K562 (cell line): ENCODE results near the gene SMC4. TPM values are rescaled to one million over a fixed set of nuclear protein-coding genes. Genes with fewer than 3 reads are reported as not detected.

Experiments used
- ATAC-seq: fragments of 200-7000 bp; cut with Tn5 transposase; 3 replicates; pipeline ENCODE4 v1.9.1; 2020; ENCODE audit warnings: moderate library complexity
- BruUV-seq: library from RNA; stranded (reverse); fragments of 400-500 nt; replicated peaks from 2 replicates; lab custom pipeline; 2021; lab: Mats Ljungman, UMichigan
- CTCF ChIA-PET: fragments of 300-600 bp; formaldehyde crosslinking; extraction: SDS; loops from one replicate; lab custom pipeline; 2021; ENCODE audit warnings: low intra/inter-chr PET ratio; lab: Yijun Ruan, JAX
- POLR2A ChIA-PET: fragments of 300-600, 350-650 bp; sonication (Branson Sonifier 250); formaldehyde crosslinking; extraction: SDS; loops from one replicate; lab custom pipeline; 2021; ENCODE audit warnings: antibody characterized with exemption, inconsistent platforms; lab: Yijun Ruan, JAX
- DNase-seq, 4 experiments: peaks; one replicate each; pipeline versions ENCODE4 v3.0.0 to v3.0.0-alpha.2; 2011 to 2018; ENCODE audit warnings: low spot score in 3 of 4, mixed read lengths in 3 of 4; ENCODE audit errors: extremely low read depth in 1 of 4
- FAIRE-seq: peaks from 2 replicates; lab custom pipeline; 2011; peaks lifted over from hg19 to GRCh38; lab: Jason Lieb, UNC
- H2AFZ ChIP-seq: 2 replicates; pipeline ENCODE4 v1.6.0; 2011; ENCODE audit warnings: low read depth, low read length, control low read depth, inconsistent platforms
- H3K27ac ChIP-seq: fragments of 200-600 bp; 3 replicates; pipeline ENCODE4 v1.8.0; 2011; ENCODE audit warnings: low read depth, mild to moderate bottlenecking, control low read depth, inconsistent platforms, low read length, moderate library complexity, mixed read lengths; ENCODE audit errors: extremely low read depth
- H3K27me3 ChIP-seq, 2 experiments: fragments of 300-600 bp in 1 of 2; 2 replicates in 1 of 2; 3 replicates in 1 of 2; pipeline versions ENCODE4 v1.6.0 to v1.8.0; 2011; ENCODE audit warnings: inconsistent platforms in 2 of 2, low read length in 2 of 2, mild to moderate bottlenecking in 1 of 2, mixed read lengths in 1 of 2, moderate library complexity in 1 of 2; ENCODE audit not compliant: control insufficient read depth in 2 of 2, insufficient read depth in 2 of 2
- H3K36me3 ChIP-seq: fragments of 300-600 bp; 3 replicates; pipeline ENCODE4 v1.8.0; 2011; ENCODE audit warnings: mild to moderate bottlenecking, low read length, inconsistent platforms; ENCODE audit not compliant: control insufficient read depth, insufficient read depth
- H3K4me1 ChIP-seq, 2 experiments: fragments of 200-600 bp in 1 of 2; replicated peaks in 1 of 2; 2 replicates in 1 of 2; 3 replicates in 1 of 2; pipeline versions ENCODE4 v1.5.1 to v1.8.0; 2011; ENCODE audit warnings: inconsistent platforms in 2 of 2, low read length in 2 of 2, mild to moderate bottlenecking in 1 of 2, mixed read lengths in 1 of 2, moderate library complexity in 1 of 2; ENCODE audit not compliant: control insufficient read depth in 2 of 2, insufficient read depth in 2 of 2
- H3K4me2 ChIP-seq: 2 replicates; pipeline ENCODE4 v1.6.1; 2011; ENCODE audit warnings: low read length, control low read depth, inconsistent platforms, mixed read lengths; ENCODE audit not compliant: insufficient read depth
- H3K4me3 ChIP-seq: fragments of 200-600 bp; sonication (generic), shearing (Covaris generic); 2 replicates; pipeline ENCODE4 v1.5.1; 2016; ENCODE audit warnings: control low read depth, inconsistent platforms
- H3K79me2 ChIP-seq: fragments of 200-600 bp; 3 replicates; pipeline ENCODE4 v1.8.0; 2011; ENCODE audit warnings: low read length, inconsistent platforms; ENCODE audit not compliant: control insufficient read depth, insufficient read depth
- H3K9ac ChIP-seq, 2 experiments: 2 replicates each; pipeline versions ENCODE4 v1.6.0 to v1.6.1; 2011; ENCODE audit warnings: low read depth in 2 of 2, low read length in 2 of 2, control low read depth in 1 of 2, inconsistent platforms in 1 of 2, mild to moderate bottlenecking in 1 of 2, mixed read lengths in 1 of 2; ENCODE audit not compliant: insufficient read depth in 1 of 2
- H3K9me1 ChIP-seq: one replicate; pipeline ENCODE4 v1.6.0; 2011; ENCODE audit warnings: inconsistent platforms, mild to moderate bottlenecking, low read length, moderate library complexity; ENCODE audit not compliant: control insufficient read depth, insufficient read depth
- H3K9me3 ChIP-seq: replicated peaks from 2 replicates; pipeline ENCODE4 v1.5.1; 2011; ENCODE audit warnings: low read depth, low read length, inconsistent platforms; ENCODE audit not compliant: control insufficient read depth, insufficient read depth
- H4K20me1 ChIP-seq: replicated peaks from 2 replicates; pipeline ENCODE4 v1.6.1; 2011; ENCODE audit warnings: low read length, inconsistent platforms, mixed read lengths; ENCODE audit not compliant: control insufficient read depth, insufficient read depth
- ARHGAP35 ChIP-seq: fragments of 450-650 bp; IDR thresholded peaks from 2 replicates; pipeline ENCODE4 v1.6.1; 2018; ENCODE audit not compliant: partially characterized antibody
- ATF3 ChIP-seq, 2 experiments: fragments of 450-650 bp in 1 of 2; sonication (generic) in 1 of 2; formaldehyde crosslinking in 1 of 2; IDR thresholded peaks in 1 of 2; conservative IDR thresholded peaks in 1 of 2; 2 replicates each; pipeline versions ENCODE4 v1.6.1 to v1.8.1; 2016 to 2023; ENCODE audit warnings: mild to moderate bottlenecking in 2 of 2, moderate library complexity in 2 of 2, inconsistent platforms in 1 of 2, missing genetic modification reagents in 1 of 2
- BRF1 ChIP-seq: IDR thresholded peaks from 3 replicates; pipeline ENCODE4 v1.6.1; 2011; ENCODE audit warnings: borderline replicate concordance, mild to moderate bottlenecking; ENCODE audit not compliant: insufficient read length; ENCODE audit errors: extremely low read depth
- CREB5 ChIP-seq: fragments of 250-450 bp; sonication (Bioruptor Pico); IDR thresholded peaks from 2 replicates; pipeline ENCODE4 v1.5.0; 2020; ENCODE audit warnings: mild to moderate bottlenecking
- CSDE1 ChIP-seq, 2 experiments: fragments of 450-650 bp; IDR thresholded peaks; 2 replicates each; pipeline ENCODE4 v1.6.1; 2016; ENCODE audit warnings: mild to moderate bottlenecking in 1 of 2
- EGR1 ChIP-seq: fragments of 450-650 bp; conservative IDR thresholded peaks from 2 replicates; pipeline ENCODE4 v1.6.1; 2017; ENCODE audit warnings: mild to moderate bottlenecking
- EP300 ChIP-seq: IDR thresholded peaks from 2 replicates; pipeline ENCODE4 v1.6.1; 2012; ENCODE audit warnings: low read length, improper control_type of control experiment
- EP400 ChIP-seq: fragments of 450-650 bp; IDR thresholded peaks from 2 replicates; pipeline ENCODE4 v1.6.1; 2017; ENCODE audit warnings: antibody characterized with exemption, mild to moderate bottlenecking, moderate library complexity
- FOXA1 ChIP-seq: fragments of 450-650 bp; IDR thresholded peaks from 2 replicates; pipeline ENCODE4 v1.6.1; 2016; ENCODE audit warnings: mild to moderate bottlenecking, borderline replicate concordance
- GTF2F1 ChIP-seq: IDR thresholded peaks from 2 replicates; pipeline ENCODE4 v1.6.1; 2011; ENCODE audit warnings: low read depth, low read length, improper control_type of control experiment
- HDAC1 ChIP-seq, 2 experiments: fragments of 450-650 bp; IDR thresholded peaks; 2 replicates each; pipeline ENCODE4 v1.6.1; 2016 to 2017; ENCODE audit warnings: inconsistent platforms in 1 of 2, mild to moderate bottlenecking in 1 of 2, moderate library complexity in 1 of 2
- HNRNPL ChIP-seq: fragments of 200-400 bp; formaldehyde crosslinking; IDR thresholded peaks from 2 replicates; pipeline ENCODE4 v1.6.1; 2017; ENCODE audit warnings: low read depth, mild to moderate bottlenecking, low read length
- NR2C2 ChIP-seq, 2 experiments: fragments of 200-800 bp in 1 of 2; sonication (Bioruptor generic) in 1 of 2; sonication (generic) in 1 of 2; formaldehyde crosslinking in 1 of 2; IDR thresholded peaks; 2 replicates each; pipeline versions ENCODE4 v1.6.1 to v1.8.0; 2016 to 2022; ENCODE audit warnings: mild to moderate bottlenecking in 1 of 2, missing compliant biosample characterization in 1 of 2, missing genetic modification characterization in 1 of 2, missing genetic modification reagents in 1 of 2
- POU5F1 ChIP-seq: fragments of 150-350 bp; IDR thresholded peaks from 2 replicates; pipeline ENCODE4 v1.6.1; 2014; ENCODE audit warnings: borderline replicate concordance, low read length, low read depth, mild to moderate bottlenecking; ENCODE audit not compliant: partially characterized antibody
- ZNF23 ChIP-seq: fragments of 250-450 bp; sonication (Bioruptor Pico); IDR thresholded peaks from 2 replicates; pipeline ENCODE4 v1.4.0; 2020; ENCODE audit warnings: mild to moderate bottlenecking
- whole genome bisulfite sequencing: fragments of 100-300 bp; shearing (Covaris generic); methylation state at CpG from one replicate; pipeline ENCODE4 v1.1.6; 2016; ENCODE audit warnings: low coverage, mixed read lengths; ENCODE audit not compliant: insufficient coverage; ENCODE audit errors: missing lambda C conversion rate; 5-methylcytosine and 5-hydroxymethylcytosine counted together
- in situ Hi-C: fragments of 300-500 bp; cut with MboI; formaldehyde crosslinking; loops from 4 replicates; pipeline ENCODE4 v1.15.0; 2018; ENCODE audit warnings: inconsistent platforms, mixed read lengths
- intact Hi-C: fragments of 100-400 bp; cut with micrococcal nuclease; formaldehyde crosslinking; loops from 2 replicates; pipeline ENCODE4 v1.14.2; 2022
- polyA plus RNA-seq, 8 experiments: library from polyadenylated mRNA; depleted of rRNA in 4 of 8; stranded (reverse) in 5 of 8; unstranded in 3 of 8; fragments of >200 nt; fragmentation: Nextera tagmentation in 2 of 8; fragmentation: Illumina TruSeq in 1 of 8; extraction: Ambion mirVana in 2 of 8; extraction: Trizol in 1 of 8; gene quantifications; 2 replicates each; pipeline versions ENCODE4 v1.2.1 to v1.2.3, GENCODE V29; 2011 to 2014; ENCODE audit warnings: inconsistent platforms in 1 of 8, missing spikeins in 1 of 8
- total RNA-seq, 7 experiments: library from RNA; depleted of rRNA in 6 of 7; stranded (reverse); fragments of >200 nt in 6 of 7; fragmentation: Illumina TruSeq in 2 of 7; extraction: Trizol in 2 of 7; gene quantifications; 2 replicates each; pipeline versions ENCODE4 v1.2.1 to v1.2.3, GENCODE V29; 2011 to 2021; ENCODE audit warnings: low replicate concordance in 1 of 7

SMC4 gene
- total and polyA plus RNA-seq, 9 of the 15 experiments (the other 6 are each of a cell fraction or from before 2014, with no cell fraction given), result 87.9 to 347 (median 176) TPM

- intact Hi-C loops (loop anchor here (1.0 to 5.0 kb wide), 4 partner anchors 37 to 772 kb away; partner anchors contain the start of gene NMD3), in situ Hi-C loops (loop anchor here (25.0 kb wide), 1 partner anchor 563 kb away; no protein-coding TSS in a partner anchor)
- Histone ChIP-seq H2AFZ (peak within 1 kb of the TSS; percentile 92), H3K4me3 (peak within 1 kb of the TSS; percentile 67), H3K4me1 (peaks cover 18 to 39% of the 10 kb centered on the region in 2 experiments), H3K9ac (peak within 1 kb of the TSS; percentile 97 to 99), H3K9me3 (no peaks in the 10 kb centered on the region), H3K4me2 (peak within 1 kb of the TSS; percentile 94), H3K27me3 (no peaks in the 10 kb centered on the region), H3K27ac (peak within 1 kb of the TSS; percentile 98), H3K79me2 (peaks cover 56% of the 10 kb centered on the region), H3K36me3 (peaks cover 18% of the 10 kb centered on the region), H4K20me1 (no peaks in the 10 kb centered on the region), H3K9me1 (no peaks in the 10 kb centered on the region)
- ATAC-seq (peak; percentile 86), FAIRE-seq (peak; percentile 93), DNase-seq (peak; percentile 97 to 99 (median 98))
- BruUV-seq, result TSS peak; percentile 91
- WGBS, result under 1% methylated on average over 63 of the region's 71 CpGs
- ChIA-PET POLR2A (interaction anchor here (0.5 to 5.2 kb wide), 24 partner anchors 8 to 974 kb away, joined by 3 to 51 read pairs (median 5); no protein-coding TSS in a partner anchor), CTCF (no interaction called here)
- TF ChIP-seq CSDE1 (IDR thresholded peaks at IDR 0.05) (no peak), HDAC1 (IDR thresholded peaks at IDR 0.05) (peak in 1 of 2 experiments; percentile 55; a peak in 1 of 4 replicates), CREB5 (CRISPR knock-in tag) (no peak), EP400 (peak; percentile 99), BRF1 (no peak), EGR1 (no peak), ZNF23 (no peak), GTF2F1 (peak; percentile 56; the same call in 1 of the 2 replicates), HNRNPL (peak; percentile 76; the same call in 1 of the 2 replicates), NR2C2 (CRISPR knock-in tag; IDR thresholded peaks at IDR 0.05) (peak; percentile 84), NR2C2 (tag; IDR thresholded peaks at IDR 0.05) (peak; percentile 58; the same call in 1 of the 2 replicates), POU5F1 (peak; percentile 54), FOXA1 (no peak), ATF3 (IDR thresholded peaks at IDR 0.05) (0 out of 2 replicates have a peak, but pooled peaks have one; percentile 9), ATF3 (CRISPR knock-in tag; conservative IDR thresholded peaks at IDR 0.05) (peak; percentile 99), ARHGAP35 (no peak), EP300 (0 out of 2 replicates have a peak, but pooled peaks have one; percentile 37)
These were observed 50.5 kb downstream of the SMC4 start, which contains the start of gene TRIM59 for GRCh38 chr3:160449636-160450598. Gene TRIM59, minus strand, starts transcription at chr3:160449786. Its CDS starts 10,603 bp downstream, at chr3:160439183.
